Hematopoietic multipotent progenitor cell treated with erythropoietin and hydrocortisone succinate and interleukin-3 and kit ligand, for 6 days (in vitro differentiated cells): ENCODE data around the gene PIK3CD.
"Not testable (repeated sequence)": the region's sequence is repeated elsewhere in the genome, so short reads cannot be mapped to it uniquely, and the experiment has no call there.

ENCODE experiments used
- DNase-seq: peaks from one replicate; pipeline ENCODE4 v3.0.0-alpha.2; 2015

Gene PIK3CD

DNA sequence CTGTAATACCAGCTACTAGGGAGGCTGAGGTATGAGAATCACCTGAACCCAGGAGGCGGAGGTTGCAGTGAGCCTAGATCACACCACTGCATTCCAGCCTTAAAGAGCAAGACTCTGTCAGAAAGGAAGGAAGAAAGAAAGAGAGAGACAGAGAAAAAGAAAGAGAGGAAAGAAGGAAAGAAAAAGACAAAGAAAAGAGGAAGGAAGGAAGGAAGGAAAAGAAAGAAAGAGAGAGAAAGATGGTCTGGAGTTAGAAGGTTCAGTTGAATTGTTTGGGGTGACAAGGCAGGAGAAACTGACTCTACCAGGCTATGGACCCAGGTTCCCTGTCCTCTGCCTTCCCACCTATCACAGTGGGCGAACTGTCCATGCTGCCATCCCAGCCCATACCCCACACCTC lies 27.4 kb upstream of the PIK3CD start:
- no peak for DNase-seq

GRCh38 chr1:9625030-9625429 lies 26.5 kb upstream of the PIK3CD start:
- DNase-seq, result not testable (repeated sequence)

- peak; percentile 9 for DNase-seq
These were observed 25.3 kb upstream of the PIK3CD start for GRCh38 chr1:9626201-9626608.

- peak; percentile 31 for DNase-seq
These were observed 22.7 kb upstream of the PIK3CD start for GRCh38 chr1:9628541-9629444.

- DNase-seq, result peak; percentile 82
These were observed 21.9 kb upstream of the PIK3CD start for GRCh38 chr1:9629445-9630201.

DNA sequence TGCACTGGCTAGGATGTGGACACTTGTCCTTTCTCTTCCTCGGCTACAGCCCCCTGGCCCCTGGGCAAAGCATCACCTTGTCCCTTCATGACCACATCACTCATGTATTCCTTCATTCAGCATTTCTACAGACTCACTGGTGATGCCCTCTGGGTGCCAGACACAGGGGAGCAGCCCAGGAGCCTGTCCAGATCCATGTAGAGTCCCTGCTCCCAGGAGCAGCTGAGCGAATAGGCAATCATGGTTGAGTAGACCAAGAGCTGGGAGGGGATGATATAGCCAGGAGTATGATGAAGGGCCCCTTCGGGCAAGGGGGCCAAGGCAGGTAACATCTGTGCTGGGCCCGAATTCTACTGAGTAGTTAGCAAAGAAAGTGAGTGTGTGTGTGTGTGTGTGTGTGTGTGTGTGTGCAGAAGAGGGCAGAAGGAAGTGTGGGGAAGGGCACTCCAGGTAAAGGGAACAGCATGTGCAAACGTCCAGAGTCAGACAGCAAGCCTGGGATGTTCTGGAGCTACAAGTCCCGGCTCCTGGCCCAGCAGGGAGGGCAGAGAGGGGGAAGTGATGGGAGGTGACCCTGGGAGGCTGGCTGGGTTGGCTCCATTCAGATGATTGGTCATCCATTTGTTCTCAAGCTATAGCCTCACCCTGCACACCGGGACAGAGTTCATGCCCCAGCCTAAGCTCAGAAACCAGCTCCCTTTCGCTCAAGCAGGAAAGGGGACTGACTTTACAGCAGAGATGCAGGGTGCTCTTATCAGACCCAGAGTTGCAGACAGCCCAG lies 21.0 kb upstream of the PIK3CD start:
- DNase-seq, result peak; percentile 17

DNA sequence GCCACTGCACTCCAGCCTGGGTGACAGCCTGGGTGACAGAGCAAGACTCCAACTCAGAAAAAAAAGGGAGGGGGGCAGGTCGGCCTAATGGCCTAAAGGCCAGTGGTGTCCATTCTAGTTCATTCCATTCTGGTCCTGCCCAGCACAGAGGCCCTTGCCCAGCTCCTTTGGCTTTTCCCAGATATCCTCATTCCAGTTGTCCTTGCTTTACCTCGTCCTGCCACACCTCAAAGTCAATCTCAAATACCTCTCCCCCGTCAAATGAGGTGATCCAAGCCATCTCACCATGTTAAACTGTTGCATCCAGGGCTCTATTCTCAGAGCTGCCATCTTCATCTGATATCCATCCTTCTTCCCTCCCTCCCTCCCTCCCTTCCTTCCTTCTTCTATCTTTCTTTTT lies 19.9 kb upstream of the PIK3CD start:
- DNase-seq, result no peak

DNA sequence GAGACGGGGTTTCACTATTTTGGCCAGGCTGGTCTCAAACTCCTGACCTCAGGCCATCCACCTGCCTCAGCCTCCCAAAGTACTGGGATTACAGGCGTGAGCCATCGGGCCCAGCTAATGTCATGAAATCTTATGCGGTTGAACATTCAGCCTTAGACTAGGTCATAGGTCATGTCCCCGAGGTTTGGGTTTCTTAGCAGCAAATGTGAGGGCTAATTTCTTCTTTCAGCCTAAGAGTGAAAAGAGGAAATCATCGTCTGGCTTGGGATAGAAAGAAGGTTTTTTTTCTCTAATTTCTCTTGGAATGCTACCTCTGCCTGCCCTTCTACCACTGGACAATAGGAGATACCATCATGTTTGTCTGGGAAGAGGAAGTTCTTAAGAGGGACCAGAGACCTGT lies 18.0 kb upstream of the PIK3CD start:
- no peak for DNase-seq

- DNase-seq, result no peak
These were observed 16.9 kb upstream of the PIK3CD start for GRCh38 chr1:9634582-9634981.

GRCh38 chr1:9639227-9639626 lies 12.3 kb upstream of the PIK3CD start:
- no peak for DNase-seq

DNA sequence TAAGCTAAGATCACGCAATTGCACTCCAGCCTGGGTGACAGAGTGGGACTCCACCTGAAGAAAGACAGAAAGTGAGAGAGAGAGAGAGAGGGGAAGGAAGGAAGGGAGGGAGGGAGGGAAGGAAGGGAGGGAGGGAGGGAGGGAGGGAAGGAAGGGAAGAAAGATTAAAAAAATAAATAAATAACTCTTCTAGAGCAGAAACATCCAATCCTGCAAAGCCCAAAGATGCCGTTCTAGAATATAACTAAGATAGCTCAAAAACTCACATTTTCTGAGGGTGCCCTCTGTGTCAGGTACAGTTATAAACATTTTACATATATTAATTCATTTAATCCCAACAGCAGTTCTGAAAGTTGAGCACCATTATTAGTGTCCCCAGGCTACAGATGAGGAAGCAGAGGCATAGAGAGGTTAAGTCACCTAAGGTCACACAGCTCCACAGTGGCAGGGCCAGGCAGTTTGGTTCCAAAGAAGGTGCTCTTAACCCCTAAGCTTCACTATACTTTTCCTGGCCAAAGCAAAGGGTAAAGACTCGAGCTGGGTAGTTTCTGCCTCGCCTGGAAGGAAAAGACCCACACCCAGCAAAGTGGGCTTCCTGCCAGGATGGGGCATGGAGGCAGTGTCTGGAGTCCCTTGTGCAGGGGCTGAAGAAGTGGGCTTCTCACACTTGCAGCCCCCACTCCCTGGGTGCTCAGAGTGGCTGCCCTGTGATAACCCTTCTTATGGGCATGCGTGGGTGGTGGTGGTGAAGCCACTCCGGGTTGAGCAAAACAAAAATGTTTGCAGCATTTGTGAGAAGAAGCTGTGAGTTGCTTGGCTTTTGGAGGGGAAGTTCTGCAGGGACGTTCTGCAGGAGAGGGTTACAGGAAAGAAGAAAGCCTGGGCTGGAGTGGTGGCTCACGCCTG lies 7.9 kb upstream of the PIK3CD start:
- DNase-seq, result no peak

GRCh38 chr1:9646037-9646436 lies 5.5 kb upstream of the PIK3CD start:
- DNase-seq, result no peak

DNA sequence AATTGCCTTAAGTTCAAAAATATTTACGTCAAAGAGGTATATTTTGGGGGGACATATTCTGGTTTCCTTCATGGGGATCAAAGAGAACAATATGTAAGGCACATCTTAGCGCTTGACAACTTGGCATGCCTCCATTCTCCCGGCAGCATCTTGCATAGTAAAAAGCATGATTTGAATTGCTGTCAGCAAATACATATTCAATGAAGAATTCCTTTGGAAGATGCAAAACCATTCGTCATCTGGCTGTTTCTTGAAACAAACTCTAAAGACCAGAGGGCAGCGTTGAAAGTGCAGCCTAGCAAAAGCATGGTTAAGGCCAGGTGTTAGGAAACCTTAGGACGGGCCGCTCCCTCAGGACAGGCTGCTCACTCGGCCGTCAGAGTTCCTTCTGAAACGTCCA lies 3.4 kb upstream of the PIK3CD start:
- DNase-seq, result no peak

- no peak for DNase-seq
These were observed 1.8 kb upstream of the PIK3CD start for GRCh38 chr1:9649769-9650168.

DNA sequence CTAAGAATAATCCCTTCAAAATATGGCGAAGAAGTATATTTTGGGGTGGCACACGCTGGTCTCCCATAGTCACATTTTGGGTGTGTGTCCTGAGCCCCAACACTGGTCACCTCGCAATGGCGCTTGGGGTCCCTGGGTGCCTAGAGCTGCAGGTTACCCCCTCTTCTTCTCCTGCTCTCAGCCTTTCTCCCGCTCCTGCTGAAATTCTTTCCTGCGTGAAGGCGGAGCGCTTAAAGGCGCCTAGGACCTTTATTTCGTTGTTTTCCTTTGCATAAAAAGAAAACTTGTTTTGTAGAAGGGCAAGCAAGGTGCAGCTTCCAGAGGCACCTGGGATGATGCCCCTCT lies 339 bp upstream of the PIK3CD start:
- DNase-seq, result no peak

- DNase-seq, result peak; percentile 70
These were observed 1.1 kb downstream of the PIK3CD start for GRCh38 chr1:9652379-9653209.

DNA sequence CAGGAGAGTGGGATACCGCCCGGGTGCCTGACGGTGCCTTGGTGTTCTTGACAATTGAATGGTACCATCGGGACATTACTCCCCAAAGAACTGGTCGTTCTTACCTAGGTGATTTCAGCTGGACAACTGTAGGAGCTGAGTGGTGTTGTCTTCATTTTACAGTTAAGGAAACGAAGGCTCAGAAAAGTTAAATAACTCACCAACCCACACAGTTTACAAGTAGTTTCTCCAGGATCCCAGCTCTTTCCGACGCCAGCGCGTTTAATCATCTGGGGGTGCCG lies 1.6 kb downstream of the PIK3CD start:
- DNase-seq, result no peak

DNA sequence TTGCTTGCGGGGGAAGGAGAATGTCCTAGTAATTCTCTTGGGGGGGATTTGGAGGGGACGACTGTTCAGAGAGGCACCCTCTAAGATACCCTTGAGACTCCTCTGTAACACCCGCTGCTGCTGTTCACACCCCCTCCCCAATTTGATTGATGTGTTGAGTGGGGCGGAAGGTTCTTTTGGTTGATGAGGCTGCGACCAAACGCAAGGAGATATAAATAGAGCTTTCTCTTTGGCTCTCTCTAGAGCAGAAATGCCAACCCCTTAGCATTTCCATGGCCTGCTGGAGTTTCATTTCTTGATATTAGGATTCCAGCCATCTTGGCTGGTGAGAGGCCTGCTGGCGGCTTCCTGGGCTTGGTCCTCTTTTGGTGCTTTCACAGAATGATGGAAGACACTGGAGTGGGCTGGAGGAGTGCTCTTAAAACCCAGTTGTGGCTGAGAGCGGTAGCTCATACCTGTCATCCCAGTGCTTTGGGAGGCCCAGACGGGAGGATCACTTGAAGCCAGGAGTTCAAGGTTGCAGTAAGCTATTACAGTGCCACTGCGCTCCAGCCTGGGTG lies 2.0 kb downstream of the PIK3CD start:
- no peak for DNase-seq

DNA sequence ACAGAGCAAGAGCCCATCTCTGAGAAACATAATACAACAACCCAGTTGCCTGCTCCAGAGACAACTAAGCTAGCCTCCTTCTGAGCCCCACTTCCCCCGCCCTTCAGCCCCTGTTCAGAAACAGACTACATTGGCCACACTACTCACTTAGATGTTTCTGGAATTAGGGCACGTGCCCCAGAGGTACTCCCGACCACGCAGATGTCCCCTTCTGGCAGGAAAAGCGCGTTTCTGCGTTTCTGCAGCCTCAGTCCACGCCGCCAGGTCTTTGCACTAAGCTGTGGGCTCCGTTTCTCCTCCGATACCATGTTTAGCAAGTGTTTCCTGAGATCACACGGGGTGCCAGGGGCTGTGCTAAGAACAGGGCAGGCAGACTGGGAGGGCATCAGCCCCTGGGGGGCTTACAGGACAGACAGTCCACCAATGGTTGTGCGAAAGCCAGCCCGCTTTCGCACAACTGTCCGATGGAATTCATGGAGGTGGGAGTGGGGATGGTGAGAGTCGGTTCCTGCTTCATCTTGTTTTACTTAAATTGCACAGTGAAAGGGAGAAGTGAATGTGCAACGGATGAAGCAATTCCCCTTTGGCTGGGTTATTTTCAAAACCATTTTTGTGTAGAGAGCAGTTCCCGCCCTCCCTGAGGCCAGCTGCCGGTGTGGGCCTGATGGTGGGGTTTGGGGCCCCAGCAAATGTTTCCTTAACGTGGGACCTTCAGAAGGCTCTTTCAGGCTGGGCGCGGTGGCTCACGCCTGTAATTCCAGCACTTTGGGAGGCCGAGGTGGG lies 2.7 kb downstream of the PIK3CD start:
- DNase-seq, result peak; percentile 61
